Trophoblast cell (in vitro differentiated cells and primary cell): Measurements from ENCODE around the gene GRM8.

Experiments used
- DNase-seq, 2 donors: peaks; one replicate each; pipeline ENCODE4 v3.0.0-alpha.2; 2016
- H2AFZ ChIP-seq: 2 replicates; pipeline ENCODE4 v1.6.1; 2013; ENCODE audit warnings: low read length, moderate library complexity, mild to moderate bottlenecking; ENCODE audit not compliant: insufficient read depth, poor library complexity
- H2AK5ac ChIP-seq: 2 replicates; pipeline ENCODE4 v1.6.1; 2013; ENCODE audit warnings: mild to moderate bottlenecking, low read length
- H2BK120ac ChIP-seq: 2 replicates; pipeline ENCODE4 v1.6.1; 2013; ENCODE audit warnings: low read length, mild to moderate bottlenecking, moderate library complexity; ENCODE audit not compliant: insufficient read depth, poor library complexity
- H2BK12ac ChIP-seq: 2 replicates; pipeline ENCODE4 v1.6.1; 2013; ENCODE audit warnings: mild to moderate bottlenecking, low read length, moderate library complexity
- H2BK5ac ChIP-seq: 2 replicates; pipeline ENCODE4 v1.6.1; 2013; ENCODE audit warnings: low read length, low read depth, moderate library complexity, mild to moderate bottlenecking; ENCODE audit not compliant: poor library complexity
- H3K14ac ChIP-seq: 2 replicates; pipeline ENCODE4 v1.6.1; 2013; ENCODE audit warnings: mild to moderate bottlenecking, low read length
- H3K18ac ChIP-seq: 2 replicates; pipeline ENCODE4 v1.6.1; 2013; ENCODE audit warnings: mild to moderate bottlenecking, low read length
- H3K23ac ChIP-seq: 2 replicates; pipeline ENCODE4 v1.6.1; 2013; ENCODE audit warnings: low read length
- H3K27ac ChIP-seq: 2 replicates; pipeline ENCODE4 v1.5.1; 2013; ENCODE audit warnings: low read depth, mild to moderate bottlenecking, inconsistent platforms, low read length, moderate library complexity
- H3K27me3 ChIP-seq: 2 replicates; pipeline ENCODE4 v1.6.1; 2013; ENCODE audit warnings: inconsistent platforms, mild to moderate bottlenecking, low read length, moderate library complexity; ENCODE audit not compliant: insufficient read depth
- H3K36me3 ChIP-seq, 2 experiments: 1 replicate in 1 of 2; 2 replicates in 1 of 2; pipeline ENCODE4 v1.6.1; 2013; ENCODE audit warnings: low read length in 2 of 2, mild to moderate bottlenecking in 2 of 2, moderate library complexity in 1 of 2; ENCODE audit not compliant: insufficient read depth in 2 of 2, control insufficient read depth in 1 of 2
- H3K4ac ChIP-seq: 2 replicates; pipeline ENCODE4 v1.6.1; 2013; ENCODE audit warnings: low read depth, mild to moderate bottlenecking, low read length, moderate library complexity
- H3K4me1 ChIP-seq, 2 experiments: 1 replicate in 1 of 2; 2 replicates in 1 of 2; pipeline ENCODE4 v1.6.1; 2013; ENCODE audit warnings: low read length in 2 of 2, mild to moderate bottlenecking in 2 of 2, moderate library complexity in 1 of 2; ENCODE audit not compliant: insufficient read depth in 2 of 2, control insufficient read depth in 1 of 2
- H3K4me2 ChIP-seq: 2 replicates; pipeline ENCODE4 v1.6.1; 2013; ENCODE audit warnings: inconsistent platforms, mild to moderate bottlenecking, low read length, moderate library complexity
- H3K4me3 ChIP-seq: 2 replicates; pipeline ENCODE4 v1.5.1; 2013; ENCODE audit warnings: mild to moderate bottlenecking, low read depth, low read length, inconsistent platforms
- H3K79me1 ChIP-seq: one replicate; pipeline ENCODE4 v1.6.1; 2013; ENCODE audit warnings: low read length
- H3K79me2 ChIP-seq: 2 replicates; pipeline ENCODE4 v1.6.1; 2013; ENCODE audit warnings: low read length, mild to moderate bottlenecking; ENCODE audit not compliant: control insufficient read depth, insufficient read depth, poor library complexity
- H3K9ac ChIP-seq: 2 replicates; pipeline ENCODE4 v1.6.1; 2013; ENCODE audit warnings: mild to moderate bottlenecking, low read length
- H3K9me3 ChIP-seq: 2 replicates; pipeline ENCODE4 v1.6.1; 2013; ENCODE audit warnings: low read depth, mild to moderate bottlenecking, control low read depth, inconsistent platforms, low read length; ENCODE audit not compliant: insufficient read depth
- H4K12ac ChIP-seq: 2 replicates; pipeline ENCODE4 v1.6.1; 2013; ENCODE audit warnings: low read depth, mild to moderate bottlenecking, low read length, moderate library complexity
- H4K8ac ChIP-seq: 2 replicates; pipeline ENCODE4 v1.6.1; 2013; ENCODE audit warnings: low read depth, mild to moderate bottlenecking, low read length, moderate library complexity
- H4K91ac ChIP-seq: one replicate; pipeline ENCODE4 v1.6.1; 2013; ENCODE audit warnings: low read depth, mild to moderate bottlenecking, low read length, moderate library complexity
- WGBS: extraction: QIAGEN DNeasy Blood & Tissue Kit; methylation state at CpG from one replicate; pipeline ENCODE4 v1.1.7; 2013; ENCODE audit warnings: missing lambda C conversion rate; ENCODE audit not compliant: insufficient read length, insufficient coverage; ENCODE audit errors: extremely low coverage; 5-methylcytosine and 5-hydroxymethylcytosine counted together

GRM8 gene

GRCh38 chr7:126403040-126403439 is 849.7 kb downstream of the GRM8 start:
- Histone ChIP-seq H2BK5ac (no peak overlapping the region), H3K4me2 (no peak overlapping the region), H3K18ac (no peak overlapping the region), H4K8ac (no peak overlapping the region), H3K79me2 (no peaks in the 10 kb centered on the region), H4K12ac (no peak overlapping the region), H4K91ac (no peak overlapping the region), H2AFZ (no peak overlapping the region), H2BK12ac (no peak overlapping the region), H3K4me1 (no peaks in the 10 kb centered on the region), H3K79me1 (no peaks in the 10 kb centered on the region), H3K23ac (no peak overlapping the region), H3K27me3 (no peaks in the 10 kb centered on the region), H3K9me3 (no peaks in the 10 kb centered on the region), H2BK120ac (no peak overlapping the region), H3K14ac (no peak overlapping the region), H3K4me3 (no peak overlapping the region), H3K27ac (no peak overlapping the region), H3K36me3 (no peaks in the 10 kb centered on the region), H2AK5ac (no peak overlapping the region), H3K9ac (no peak overlapping the region), H3K4ac (no peak overlapping the region)
- no CpG with 5 or more reads among the region's 1 CpG for WGBS
- no peak for DNase-seq

- Histone ChIP-seq H3K4ac (no peak overlapping the region), H4K91ac (no peak overlapping the region), H3K27me3 (no peaks in the 10 kb centered on the region), H2AFZ (no peak overlapping the region), H3K4me2 (no peak overlapping the region), H3K27ac (no peak overlapping the region), H2BK5ac (no peak overlapping the region), H3K79me1 (no peaks in the 10 kb centered on the region), H3K4me1 (no peaks in the 10 kb centered on the region), H3K14ac (no peak overlapping the region), H3K36me3 (no peaks in the 10 kb centered on the region), H3K18ac (no peak overlapping the region), H2AK5ac (no peak overlapping the region), H3K9ac (no peak overlapping the region), H3K9me3 (no peaks in the 10 kb centered on the region), H2BK12ac (no peak overlapping the region), H3K23ac (no peak overlapping the region), H4K8ac (no peak overlapping the region), H3K79me2 (no peaks in the 10 kb centered on the region), H3K4me3 (no peak overlapping the region), H2BK120ac (no peak overlapping the region), H4K12ac (no peak overlapping the region)
- DNase-seq: no peak
These were observed 850.8 kb downstream of the GRM8 start for GRCh38 chr7:126401918-126402317.

- H3K9me3 ChIP-seq: no peaks in the 10 kb centered on the region
- H3K79me1 ChIP-seq: no peaks in the 10 kb centered on the region
- H4K12ac ChIP-seq: no peak overlapping the region
- no peak overlapping the region for H3K4me3 ChIP-seq
- H2BK120ac ChIP-seq: no peak overlapping the region
- H3K9ac ChIP-seq: no peak overlapping the region
- H3K27me3 ChIP-seq: no peaks in the 10 kb centered on the region
- H3K4me2 ChIP-seq: no peak overlapping the region
- H4K91ac ChIP-seq: no peak overlapping the region
- H3K27ac ChIP-seq: no peak overlapping the region
- H2AFZ ChIP-seq: no peak overlapping the region
- H4K8ac ChIP-seq: no peak overlapping the region
- H3K18ac ChIP-seq: no peak overlapping the region
- no peaks in the 10 kb centered on the region for H3K36me3 ChIP-seq
- H2BK12ac ChIP-seq: no peak overlapping the region
- no peak overlapping the region for H3K14ac ChIP-seq
- no peak for DNase-seq
- no peaks in the 10 kb centered on the region for H3K79me2 ChIP-seq
- H2BK5ac ChIP-seq: no peak overlapping the region
- no peak overlapping the region for H2AK5ac ChIP-seq
- no peak overlapping the region for H3K23ac ChIP-seq
- H3K4ac ChIP-seq: no peak overlapping the region
- WGBS: no CpG with 5 or more reads among the region's 3 CpGs
- no peaks in the 10 kb centered on the region for H3K4me1 ChIP-seq
These were observed 853.8 kb downstream of the GRM8 start for GRCh38 chr7:126398851-126399529.

GRCh38 chr7:126398285-126398684 is 854.5 kb downstream of the GRM8 start:
- Histone ChIP-seq H3K79me2 (no peaks in the 10 kb centered on the region), H3K4ac (no peak overlapping the region), H4K91ac (no peak overlapping the region), H3K27me3 (no peaks in the 10 kb centered on the region), H3K14ac (no peak overlapping the region), H3K18ac (no peak overlapping the region), H4K8ac (no peak overlapping the region), H2BK12ac (no peak overlapping the region), H2BK120ac (no peak overlapping the region), H3K9me3 (no peaks in the 10 kb centered on the region), H3K4me3 (no peak overlapping the region), H3K27ac (no peak overlapping the region), H3K9ac (no peak overlapping the region), H3K4me2 (no peak overlapping the region), H3K36me3 (no peaks in the 10 kb centered on the region), H2BK5ac (no peak overlapping the region), H3K79me1 (no peaks in the 10 kb centered on the region), H3K4me1 (no peaks in the 10 kb centered on the region), H2AFZ (no peak overlapping the region), H2AK5ac (no peak overlapping the region), H3K23ac (no peak overlapping the region), H4K12ac (no peak overlapping the region)
- no peak for DNase-seq
